Lower leg skin (tissue), 4 donors: ENCODE results near the gene RBM42. TPM values are rescaled to one million over a fixed set of nuclear protein-coding genes. Genes with fewer than 3 reads are reported as not detected.
"Not testable (repeated sequence)": the region's sequence is repeated elsewhere in the genome, so short reads cannot be mapped to it uniquely, and the experiment has no call there.

Source experiments
- DNase-seq, 2 donors: peaks; one replicate each; pipeline ENCODE4 v3.0.0-alpha.2; 2019; ENCODE audit warnings: low spot score in 2 of 2
- H3K4me3 ChIP-seq: fragments of 200-600 bp; sonication (generic); 2 replicates; pipeline ENCODE4 v1.5.1; 2017; ENCODE audit warnings: mild to moderate bottlenecking, low read depth; ENCODE audit not compliant: poor library complexity, severe bottlenecking
- POLR2A ChIP-seq, 2 donors: fragments of 450-650 bp; IDR thresholded peaks; one replicate each; pipeline ENCODE4 v1.6.1; 2016 to 2017; ENCODE audit warnings: antibody characterized with exemption in 2 of 2, mild to moderate bottlenecking in 1 of 2, moderate library complexity in 1 of 2
- WGBS, 2 donors: methylation state at CpG; one replicate each; pipeline ENCODE4 v1.1.5; 2018; 5-methylcytosine and 5-hydroxymethylcytosine counted together
- intact Hi-C: fragments of 100-400 bp; cut with DNase I; formaldehyde crosslinking; loops from one replicate; pipeline ENCODE4 v1.15.0; 2023; ENCODE audit warnings: low total_unique reads
- total RNA-seq, 4 donors: library from RNA; depleted of rRNA; stranded (reverse); fragments of >200 nt; gene quantifications; one replicate each; pipeline ENCODE4 v1.1.0, GENCODE V29; 2016
- TF ChIP-seq, protein P1 (sequence below), 3 donors: fragments of 450-650 bp; IDR thresholded peaks; one replicate each; pipeline ENCODE4 v1.5.1; 2016; ENCODE audit warnings: antibody characterized with exemption in 3 of 3, mild to moderate bottlenecking in 3 of 3, moderate library complexity in 2 of 3

RBM42 gene
- total RNA-seq, 4 donors from 2014 or later: 64.1 to 82.4 (median 75.5) TPM

DNA sequence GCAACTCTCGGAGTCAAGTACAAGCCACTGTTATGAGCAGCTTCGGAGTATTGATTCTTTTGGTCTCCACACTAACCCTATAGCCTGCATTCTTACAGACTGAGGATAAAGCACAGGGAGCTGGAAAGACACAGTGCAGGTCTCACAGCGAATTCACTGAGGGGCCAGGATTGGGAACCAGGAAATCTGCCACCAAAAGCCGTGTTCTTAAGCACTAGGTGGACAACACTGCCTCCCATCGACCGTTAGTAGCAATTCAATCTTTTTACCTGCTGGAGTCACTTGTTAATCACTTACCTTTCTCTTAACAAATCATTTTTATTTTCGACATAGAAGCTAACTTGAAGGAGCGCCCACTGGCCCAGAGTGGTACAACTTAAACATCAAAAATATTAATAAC is 36.6 kb upstream of the RBM42 start:
- H3K4me3 ChIP-seq: no peak overlapping the region
- 22 to 26% methylated on average over 8 of the region's 8 CpGs for WGBS, 2 donors
- intact Hi-C loops: no loop called here
- TF ChIP-seq, protein P1, sequence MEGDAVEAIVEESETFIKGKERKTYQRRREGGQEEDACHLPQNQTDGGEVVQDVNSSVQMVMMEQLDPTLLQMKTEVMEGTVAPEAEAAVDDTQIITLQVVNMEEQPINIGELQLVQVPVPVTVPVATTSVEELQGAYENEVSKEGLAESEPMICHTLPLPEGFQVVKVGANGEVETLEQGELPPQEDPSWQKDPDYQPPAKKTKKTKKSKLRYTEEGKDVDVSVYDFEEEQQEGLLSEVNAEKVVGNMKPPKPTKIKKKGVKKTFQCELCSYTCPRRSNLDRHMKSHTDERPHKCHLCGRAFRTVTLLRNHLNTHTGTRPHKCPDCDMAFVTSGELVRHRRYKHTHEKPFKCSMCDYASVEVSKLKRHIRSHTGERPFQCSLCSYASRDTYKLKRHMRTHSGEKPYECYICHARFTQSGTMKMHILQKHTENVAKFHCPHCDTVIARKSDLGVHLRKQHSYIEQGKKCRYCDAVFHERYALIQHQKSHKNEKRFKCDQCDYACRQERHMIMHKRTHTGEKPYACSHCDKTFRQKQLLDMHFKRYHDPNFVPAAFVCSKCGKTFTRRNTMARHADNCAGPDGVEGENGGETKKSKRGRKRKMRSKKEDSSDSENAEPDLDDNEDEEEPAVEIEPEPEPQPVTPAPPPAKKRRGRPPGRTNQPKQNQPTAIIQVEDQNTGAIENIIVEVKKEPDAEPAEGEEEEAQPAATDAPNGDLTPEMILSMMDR (IDR thresholded peaks at IDR 0.05): no peak
- TF ChIP-seq POLR2A (IDR thresholded peaks at IDR 0.05): no peak
- no peak for DNase-seq

DNA sequence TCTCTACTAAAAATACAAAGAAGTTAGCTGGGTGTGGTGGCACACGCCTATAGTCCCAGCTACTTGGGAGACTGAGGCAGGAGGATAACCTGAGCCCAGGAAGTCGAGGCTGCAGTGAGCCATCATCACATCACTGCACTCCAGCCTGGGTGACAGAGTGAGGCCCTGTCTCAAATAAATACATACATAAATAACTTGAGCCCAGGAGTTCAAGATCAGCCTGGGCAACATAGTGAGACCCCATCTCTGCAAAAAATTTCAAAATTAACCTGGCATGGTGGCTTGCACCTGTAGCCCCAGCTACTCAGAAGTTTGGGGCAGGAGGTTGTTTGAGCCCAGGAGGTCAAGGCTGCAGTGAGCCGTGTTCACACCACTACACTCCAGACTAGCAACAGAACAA is 33.8 kb upstream of the RBM42 start:
- intact Hi-C loops, DNase-seq, H3K4me3 ChIP-seq: not testable (repeated sequence)
- 65 to 72% methylated on average over 3 of the region's 3 CpGs for WGBS, 2 donors

DNA sequence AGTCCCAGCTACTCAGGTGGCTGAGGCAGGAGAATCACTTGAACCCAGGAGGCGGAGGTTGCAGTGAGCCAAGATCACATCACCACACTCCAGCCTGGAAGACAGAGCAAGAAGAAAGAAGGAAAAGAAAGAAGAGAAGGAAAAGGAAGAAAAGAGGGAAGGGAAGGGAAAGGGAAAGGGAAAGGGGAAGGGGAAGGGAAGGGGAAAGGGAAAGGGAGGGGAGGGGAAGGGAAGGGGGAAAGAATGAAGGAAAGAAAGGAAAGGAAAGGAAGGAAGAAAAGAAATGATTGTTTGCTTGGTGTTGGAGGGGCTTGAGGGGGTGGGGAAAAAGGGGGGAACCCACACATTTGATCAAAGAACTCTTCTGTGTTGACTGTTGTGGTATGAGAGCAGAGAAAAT is 32.9 kb upstream of the RBM42 start:
- intact Hi-C loops: no loop called here
- no peak overlapping the region for H3K4me3 ChIP-seq
- TF ChIP-seq, protein P1 (IDR thresholded peaks at IDR 0.05): no peak
- no peak for TF ChIP-seq POLR2A (IDR thresholded peaks at IDR 0.05)
- WGBS, 2 donors: 93 to 100% methylated on average over 1 of the region's 1 CpG
- DNase-seq: no peak

DNA sequence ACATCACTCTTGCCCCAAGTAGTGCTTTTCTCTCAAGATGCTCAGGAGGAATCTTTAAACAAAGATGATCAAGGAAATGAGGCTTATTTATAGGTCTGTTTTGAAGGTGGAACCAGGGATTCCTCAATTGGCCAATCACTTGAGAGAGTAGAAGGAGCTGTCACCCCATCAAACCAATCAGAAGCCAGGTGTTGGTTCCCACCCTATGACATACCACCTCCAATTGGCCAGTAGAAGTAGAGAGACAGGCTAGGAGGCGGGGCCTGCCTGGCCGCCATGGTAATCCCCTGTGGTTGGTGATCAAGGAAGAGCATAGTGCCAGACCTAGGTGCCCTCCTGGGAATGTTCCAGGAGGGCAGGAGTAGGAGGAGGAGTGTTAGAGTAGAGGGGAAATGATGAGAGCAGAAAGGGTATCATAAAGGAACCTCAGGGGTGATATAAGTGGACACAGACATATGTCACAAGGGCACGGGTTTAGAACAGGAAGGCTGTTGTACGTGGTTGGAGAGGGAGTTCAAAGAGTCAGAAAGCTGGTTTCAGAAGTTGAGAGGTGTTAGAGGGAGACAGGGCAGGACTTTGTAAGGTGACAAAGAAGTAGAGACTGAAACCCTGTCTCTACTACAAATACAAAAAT is 32.4 kb upstream of the RBM42 start:
- 71 to 77% methylated on average over 4 of the region's 4 CpGs for WGBS, 2 donors
- H3K4me3 ChIP-seq: no peak overlapping the region
- intact Hi-C loops: no loop called here
- TF ChIP-seq POLR2A (IDR thresholded peaks at IDR 0.05): no peak
- TF ChIP-seq, protein P1 (IDR thresholded peaks at IDR 0.05): no peak
- no peak for DNase-seq

DNA sequence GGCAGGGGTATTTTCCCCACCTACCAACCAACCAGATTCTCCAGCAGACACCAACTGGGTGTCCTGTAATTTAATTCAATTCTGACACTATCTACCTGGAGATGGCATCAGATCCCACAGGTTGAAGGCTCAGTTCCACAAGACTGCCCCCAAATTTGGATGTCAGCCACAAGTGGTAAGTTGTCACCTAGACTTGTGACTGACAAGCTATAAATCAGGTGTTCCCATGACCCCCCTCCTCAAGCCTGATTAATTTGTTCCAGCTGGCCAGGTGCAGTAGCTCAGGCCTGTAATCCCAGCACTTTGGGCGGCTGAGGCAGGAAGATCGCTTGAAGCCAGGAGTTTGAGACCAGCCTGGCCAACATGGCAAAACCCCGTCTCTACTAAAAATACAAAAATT is 26.9 kb upstream of the RBM42 start:
- intact Hi-C loops: no loop called here
- TF ChIP-seq, protein P1 (IDR thresholded peaks at IDR 0.05): no peak
- no peak for TF ChIP-seq POLR2A (IDR thresholded peaks at IDR 0.05)
- no peak overlapping the region for H3K4me3 ChIP-seq
- WGBS, 2 donors: 90% methylated on average over 3 of the region's 3 CpGs
- DNase-seq: no peak

DNA sequence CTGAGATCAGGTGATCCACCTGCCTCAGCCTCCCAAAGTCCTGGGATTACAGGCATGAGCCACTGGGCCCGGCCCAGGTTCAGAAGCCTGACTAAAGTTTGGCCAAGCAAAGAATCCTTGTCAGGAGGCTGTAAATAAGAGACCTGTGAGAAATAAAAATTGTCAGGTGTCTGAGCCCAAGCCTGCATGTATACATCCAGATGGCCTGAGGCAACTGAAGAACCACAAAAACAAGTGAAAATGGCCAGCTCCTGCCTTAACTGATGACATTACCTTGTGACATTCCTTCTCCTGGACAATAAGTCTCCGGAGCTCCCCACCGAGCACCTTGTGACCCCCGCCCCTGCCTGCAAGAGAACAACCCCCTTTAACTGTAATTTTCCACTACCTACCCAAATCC is 24.4 kb upstream of the RBM42 start:
- H3K4me3 ChIP-seq, DNase-seq, intact Hi-C loops: not testable (repeated sequence)
- 79% methylated on average over 4 of the region's 4 CpGs for WGBS, 2 donors

DNA sequence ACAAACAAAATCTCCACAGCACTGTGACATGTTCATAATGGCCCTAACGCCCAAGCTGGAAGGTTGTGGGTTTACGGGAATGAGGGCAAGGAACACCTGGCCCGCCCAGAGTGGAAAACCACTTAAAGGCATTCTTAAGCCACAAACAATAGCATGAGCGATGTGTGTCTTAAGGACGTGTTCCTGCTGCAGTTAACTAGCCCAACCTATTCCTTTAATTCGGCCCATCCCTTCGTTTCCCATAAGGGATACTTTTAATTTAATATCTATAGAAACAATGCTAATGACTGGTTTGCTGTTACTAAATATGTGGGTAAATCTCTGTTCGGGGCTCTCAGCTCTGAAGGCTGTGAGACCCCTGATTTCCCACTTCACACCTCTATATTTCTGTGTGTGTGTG is 21.7 kb upstream of the RBM42 start:
- DNase-seq, H3K4me3 ChIP-seq, intact Hi-C loops: not testable (repeated sequence)
- WGBS, 2 donors: 88% methylated on average over 8 of the region's 8 CpGs
